KMS-11 (cell line): ENCODE measurements around the gene RALGAPA1.

Experiments
- H2AFZ ChIP-seq: fragments of 200-600 bp; sonication (generic); 2 replicates; pipeline ENCODE4 v1.6.1; 2016; ENCODE audit warnings: antibody characterized with exemption, mixed run types, low read depth
- H3K27ac ChIP-seq: fragments of 200-600 bp; sonication (generic); 2 replicates; pipeline ENCODE4 v1.6.1; 2016; ENCODE audit warnings: mild to moderate bottlenecking, mixed run types
- H3K27me3 ChIP-seq: fragments of 200-600 bp; sonication (generic); 2 replicates; pipeline ENCODE4 v1.6.1; 2017; ENCODE audit warnings: mild to moderate bottlenecking, low read depth, mixed run types, moderate library complexity; ENCODE audit not compliant: insufficient read depth
- H3K36me3 ChIP-seq: fragments of 200-600 bp; sonication (generic); 2 replicates; pipeline ENCODE4 v1.6.1; 2017; ENCODE audit warnings: mild to moderate bottlenecking, mixed run types; ENCODE audit not compliant: insufficient read depth
- H3K4me1 ChIP-seq: fragments of 200-600 bp; sonication (generic); 2 replicates; pipeline ENCODE4 v1.6.1; 2016; ENCODE audit warnings: mild to moderate bottlenecking, low read depth, mixed run types; ENCODE audit not compliant: poor library complexity, severe bottlenecking
- H3K4me2 ChIP-seq: fragments of 200-600 bp; sonication (generic); 2 replicates; pipeline ENCODE4 v1.7.0; 2016; ENCODE audit warnings: mild to moderate bottlenecking, mixed run types
- H3K4me3 ChIP-seq: fragments of 200-600 bp; sonication (generic); IDR thresholded peaks from 2 replicates; pipeline ENCODE4 v1.6.1; 2017; ENCODE audit warnings: low read depth, low read length, mixed read lengths; ENCODE audit not compliant: insufficient read depth
- H3K79me2 ChIP-seq: fragments of 200-600 bp; sonication (generic); 2 replicates; pipeline ENCODE4 v1.6.1; 2016; ENCODE audit warnings: low read depth, mixed run types; ENCODE audit not compliant: insufficient read depth
- H3K9ac ChIP-seq: fragments of 200-600 bp; sonication (generic); 2 replicates; pipeline ENCODE4 v1.6.1; 2016; ENCODE audit warnings: mild to moderate bottlenecking, mixed run types
- H4K20me1 ChIP-seq: fragments of 200-600 bp; sonication (generic); 2 replicates; pipeline ENCODE4 v1.6.1; 2016; ENCODE audit warnings: mild to moderate bottlenecking, mixed run types; ENCODE audit not compliant: insufficient read depth
- TF ChIP-seq, protein P1 (sequence below): fragments of 200-600 bp; sonication (generic); conservative IDR thresholded peaks from 2 replicates; pipeline ENCODE4 v1.6.1; 2017; ENCODE audit warnings: low read depth, mild to moderate bottlenecking, antibody characterized with exemption, low read length, moderate library complexity, mixed read lengths

The RALGAPA1 gene

DNA sequence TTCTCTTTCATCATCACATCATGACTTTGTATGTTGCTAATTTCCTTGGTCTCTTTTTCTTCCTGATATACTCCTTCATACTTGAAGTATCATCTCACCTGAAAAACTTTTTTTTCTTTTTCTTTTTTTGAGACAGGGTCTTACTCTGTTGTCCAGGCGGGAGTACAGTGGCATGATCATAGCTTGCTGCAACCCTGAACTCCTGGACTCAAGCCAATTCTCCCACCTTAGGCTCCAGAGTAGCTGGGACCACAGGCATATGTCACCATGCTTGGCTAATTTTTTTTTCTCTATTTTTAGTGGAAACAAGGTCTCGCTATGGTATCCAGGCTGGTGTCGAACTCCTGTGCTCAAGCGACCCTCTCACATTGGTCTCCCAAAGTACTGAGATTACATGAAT, 107.6 kb downstream of the RALGAPA1 start:
- H3K9ac ChIP-seq = no peak overlapping the region
- no peaks in the 10 kb centered on the region for H3K27me3 ChIP-seq
- H3K79me2 ChIP-seq = no peaks in the 10 kb centered on the region
- no peak overlapping the region for H2AFZ ChIP-seq
- H3K36me3 ChIP-seq = no peaks in the 10 kb centered on the region
- no peak overlapping the region for H3K4me3 ChIP-seq
- H3K27ac ChIP-seq = no peak overlapping the region
- no peak overlapping the region for H3K4me2 ChIP-seq
- no peaks in the 10 kb centered on the region for H3K4me1 ChIP-seq
- TF ChIP-seq, protein P1, sequence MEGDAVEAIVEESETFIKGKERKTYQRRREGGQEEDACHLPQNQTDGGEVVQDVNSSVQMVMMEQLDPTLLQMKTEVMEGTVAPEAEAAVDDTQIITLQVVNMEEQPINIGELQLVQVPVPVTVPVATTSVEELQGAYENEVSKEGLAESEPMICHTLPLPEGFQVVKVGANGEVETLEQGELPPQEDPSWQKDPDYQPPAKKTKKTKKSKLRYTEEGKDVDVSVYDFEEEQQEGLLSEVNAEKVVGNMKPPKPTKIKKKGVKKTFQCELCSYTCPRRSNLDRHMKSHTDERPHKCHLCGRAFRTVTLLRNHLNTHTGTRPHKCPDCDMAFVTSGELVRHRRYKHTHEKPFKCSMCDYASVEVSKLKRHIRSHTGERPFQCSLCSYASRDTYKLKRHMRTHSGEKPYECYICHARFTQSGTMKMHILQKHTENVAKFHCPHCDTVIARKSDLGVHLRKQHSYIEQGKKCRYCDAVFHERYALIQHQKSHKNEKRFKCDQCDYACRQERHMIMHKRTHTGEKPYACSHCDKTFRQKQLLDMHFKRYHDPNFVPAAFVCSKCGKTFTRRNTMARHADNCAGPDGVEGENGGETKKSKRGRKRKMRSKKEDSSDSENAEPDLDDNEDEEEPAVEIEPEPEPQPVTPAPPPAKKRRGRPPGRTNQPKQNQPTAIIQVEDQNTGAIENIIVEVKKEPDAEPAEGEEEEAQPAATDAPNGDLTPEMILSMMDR = no peak
- no peaks in the 10 kb centered on the region for H4K20me1 ChIP-seq

DNA sequence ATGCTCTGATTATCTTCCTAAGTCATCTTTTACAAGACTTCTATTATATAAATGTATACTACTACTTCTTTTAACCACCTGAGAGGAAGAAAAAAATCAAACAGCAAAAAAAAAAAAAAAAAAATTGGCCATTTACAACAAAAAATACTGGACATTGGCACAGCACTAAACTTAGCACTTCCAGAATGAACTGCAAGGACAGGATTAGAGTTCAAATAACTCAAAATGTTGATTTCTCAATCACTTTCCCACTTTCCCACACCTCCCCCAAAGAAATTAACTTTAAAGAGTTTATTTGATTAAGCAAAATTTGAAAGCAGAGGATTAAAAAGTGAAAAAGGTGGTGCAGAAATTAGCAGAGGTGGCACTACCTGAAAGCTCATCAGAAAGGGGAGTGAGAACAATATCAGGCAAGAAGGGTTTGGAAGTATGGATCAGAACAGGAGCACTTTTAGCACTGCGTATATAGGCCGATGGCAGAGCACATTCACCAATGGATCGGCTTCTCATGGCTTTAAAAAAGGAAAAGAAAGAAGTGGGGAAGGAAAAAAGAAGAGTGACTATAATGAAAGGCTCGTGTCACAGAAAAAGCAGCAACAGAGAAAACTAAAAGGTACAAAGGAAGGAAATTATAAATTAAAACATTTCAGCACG, 109.2 kb downstream of the RALGAPA1 start:
- no peak overlapping the region for H2AFZ ChIP-seq
- H3K27ac ChIP-seq = no peak overlapping the region
- no peaks in the 10 kb centered on the region for H4K20me1 ChIP-seq
- H3K9ac ChIP-seq = no peak overlapping the region
- no peaks in the 10 kb centered on the region for H3K4me1 ChIP-seq
- H3K27me3 ChIP-seq = no peaks in the 10 kb centered on the region
- H3K36me3 ChIP-seq = no peaks in the 10 kb centered on the region
- no peak overlapping the region for H3K4me3 ChIP-seq
- TF ChIP-seq, protein P1 = no peak
- no peak overlapping the region for H3K4me2 ChIP-seq
- no peaks in the 10 kb centered on the region for H3K79me2 ChIP-seq

DNA sequence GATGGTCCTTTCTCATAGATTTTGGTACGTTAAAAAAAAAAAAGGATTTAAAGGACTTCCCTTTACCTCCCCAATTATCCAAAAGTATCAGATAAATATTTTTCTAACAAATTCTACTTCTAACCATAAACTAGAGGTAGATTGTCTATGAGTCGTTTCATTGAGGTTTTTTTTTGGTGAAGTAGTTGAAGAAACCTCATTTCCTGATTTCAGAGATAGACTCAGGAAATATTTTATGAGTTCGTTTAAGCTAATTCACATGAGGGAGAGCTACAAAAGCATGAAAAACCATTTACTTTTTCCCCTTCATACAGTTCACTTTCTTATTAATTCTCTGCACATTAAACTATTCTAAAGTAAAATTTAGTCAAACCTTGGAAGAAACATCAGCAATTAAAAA, 112.5 kb downstream of the RALGAPA1 start:
- H3K27ac ChIP-seq = no peak overlapping the region
- H3K27me3 ChIP-seq = no peaks in the 10 kb centered on the region
- H2AFZ ChIP-seq = no peak overlapping the region
- no peak overlapping the region for H3K9ac ChIP-seq
- no peaks in the 10 kb centered on the region for H3K79me2 ChIP-seq
- H3K4me1 ChIP-seq = no peaks in the 10 kb centered on the region
- TF ChIP-seq, protein P1 = no peak
- no peaks in the 10 kb centered on the region for H4K20me1 ChIP-seq
- no peak overlapping the region for H3K4me3 ChIP-seq
- no peaks in the 10 kb centered on the region for H3K36me3 ChIP-seq
- no peak overlapping the region for H3K4me2 ChIP-seq

DNA sequence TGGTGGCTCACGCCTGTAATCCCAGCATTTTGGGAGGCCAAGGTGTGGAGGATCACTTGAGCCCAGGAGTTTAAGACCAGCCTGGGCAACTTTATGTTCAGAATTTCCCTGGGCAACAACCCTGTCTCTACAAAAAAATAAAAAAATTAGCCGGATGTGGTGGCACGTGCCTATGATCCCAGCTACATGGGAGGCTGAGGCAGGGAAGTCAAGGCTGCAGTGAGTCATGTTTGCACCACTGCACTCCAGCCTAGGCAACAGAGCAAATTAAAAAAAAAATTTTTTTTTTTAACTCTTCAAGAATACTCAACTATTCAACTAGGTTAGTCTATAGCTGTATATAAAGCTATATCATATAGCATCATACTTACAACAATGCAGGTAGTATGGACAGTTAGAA, 113.0 kb downstream of the RALGAPA1 start:
- Histone ChIP-seq H3K27ac (no peak overlapping the region), H3K4me1 (no peaks in the 10 kb centered on the region), H3K9ac (no peak overlapping the region), H3K79me2 (no peaks in the 10 kb centered on the region), H3K4me2 (no peak overlapping the region), H2AFZ (no peak overlapping the region), H3K4me3 (no peak overlapping the region), H4K20me1 (no peaks in the 10 kb centered on the region), H3K36me3 (no peaks in the 10 kb centered on the region), H3K27me3 (no peaks in the 10 kb centered on the region)
- TF ChIP-seq, protein P1 = no peak
